K562 (cell line): ENCODE measurements around the gene DAGLA. TPM values are rescaled to one million over a fixed set of nuclear protein-coding genes. Genes with fewer than 3 reads are reported as not detected.
A peak's percentile ranks its signal among the peaks of the same experiment; 100 is the strongest.

ENCODE experiments used
- CREM ChIP-seq: IDR thresholded peaks from 2 replicates; pipeline ENCODE4 v1.6.1; 2014; ENCODE audit warnings: antibody characterized with exemption, low read depth
- ERF ChIP-seq: fragments of 450-650 bp; formaldehyde crosslinking; IDR thresholded peaks from 2 replicates; pipeline ENCODE4 v1.4.0; 2020; ENCODE audit warnings: mild to moderate bottlenecking, mixed read lengths
- ETV5 ChIP-seq: sonication (generic); formaldehyde crosslinking; IDR thresholded peaks from 2 replicates; pipeline ENCODE4 v1.4.0; 2020; ENCODE audit warnings: low read depth, mild to moderate bottlenecking, missing genetic modification reagents
- EZH2 ChIP-seq: IDR thresholded peaks from 2 replicates; pipeline ENCODE4 v1.6.1; 2012; ENCODE audit warnings: low read depth, mild to moderate bottlenecking, inconsistent platforms, low read length, borderline replicate concordance
- FOSL1 ChIP-seq: fragments of 200-800 bp; sonication (Bioruptor generic); conservative IDR thresholded peaks from 2 replicates; pipeline ENCODE4 v1.6.1; 2016; ENCODE audit warnings: missing genetic modification characterization, missing compliant biosample characterization
- HLTF ChIP-seq: fragments of 450-650 bp; IDR thresholded peaks from 2 replicates; pipeline ENCODE4 v1.6.1; 2016
- HMBOX1 ChIP-seq: sonication (generic); IDR thresholded peaks from 2 replicates; pipeline ENCODE4 v1.6.1; 2016
- ILF3 ChIP-seq: fragments of 450-650 bp; IDR thresholded peaks from 2 replicates; pipeline ENCODE4 v1.6.1; 2018; ENCODE audit warnings: antibody characterized with exemption, mild to moderate bottlenecking, moderate library complexity, borderline replicate concordance
- KDM2B ChIP-seq: fragments of 250-450 bp; sonication (Bioruptor Pico); IDR thresholded peaks from 2 replicates; pipeline ENCODE4 v1.8.0; 2021; ENCODE audit warnings: mild to moderate bottlenecking, moderate library complexity
- MAX ChIP-seq: sonication (generic); formaldehyde crosslinking; IDR thresholded peaks from 2 replicates; pipeline ENCODE4 v1.9.0; 2022; ENCODE audit warnings: mild to moderate bottlenecking, missing genetic modification reagents
- MYC ChIP-seq, 2 experiments: fragments of 250-450 bp in 1 of 2; sonication (Bioruptor Pico) in 1 of 2; IDR thresholded peaks; 2 replicates each; pipeline versions ENCODE4 v1.5.1 to v1.6.1; 2012 to 2021; ENCODE audit warnings: low read depth in 2 of 2, borderline replicate concordance in 1 of 2, improper control_type of control experiment in 1 of 2, low read length in 1 of 2, mild to moderate bottlenecking in 1 of 2, moderate library complexity in 1 of 2
- PCBP1 ChIP-seq: fragments of 200-400 bp; formaldehyde crosslinking; IDR thresholded peaks from 2 replicates; pipeline ENCODE4 v1.6.1; 2018; ENCODE audit warnings: mild to moderate bottlenecking, low read depth, low read length; ENCODE audit not compliant: poor library complexity, severe bottlenecking
- PTBP1 ChIP-seq: fragments of 200-400 bp; formaldehyde crosslinking; IDR thresholded peaks from 2 replicates; pipeline ENCODE4 v1.6.1; 2017; ENCODE audit warnings: low read depth, low read length
- RB1 ChIP-seq: fragments of 450-650 bp; IDR thresholded peaks from 2 replicates; pipeline ENCODE4 v1.6.1; 2017; ENCODE audit warnings: low read depth, mild to moderate bottlenecking
- TARDBP ChIP-seq: fragments of 450-650 bp; IDR thresholded peaks from 2 replicates; pipeline ENCODE4 v1.6.1; 2016
- YY1 ChIP-seq, 3 experiments: IDR thresholded peaks; 2 replicates each; pipeline ENCODE4 v1.6.1; 2011; ENCODE audit warnings: low read length in 2 of 3, mild to moderate bottlenecking in 2 of 3, moderate library complexity in 2 of 3, borderline replicate concordance in 1 of 3, control low read depth in 1 of 3, low read depth in 1 of 3; ENCODE audit not compliant: insufficient read depth in 3 of 3, insufficient replicate concordance in 2 of 3, control insufficient read depth in 1 of 3, insufficient read length in 1 of 3; ENCODE audit errors: extremely low read depth in 1 of 3
- ZFP30 ChIP-seq: fragments of 250-450 bp; sonication (Bioruptor Pico); IDR thresholded peaks from 2 replicates; pipeline ENCODE4 v1.8.0; 2022; ENCODE audit warnings: moderate library complexity, mild to moderate bottlenecking, inconsistent platforms, borderline replicate concordance
- ZHX1 ChIP-seq: fragments of 150-350 bp; conservative IDR thresholded peaks from 2 replicates; pipeline ENCODE4 v1.6.1; 2014; ENCODE audit warnings: low read length
- ZKSCAN8 ChIP-seq: fragments of 200-800 bp; sonication (Bioruptor generic); IDR thresholded peaks from 2 replicates; pipeline ENCODE4 v1.6.1; 2016; ENCODE audit warnings: missing genetic modification characterization, missing compliant biosample characterization
- ZNF121 ChIP-seq: sonication (generic); formaldehyde crosslinking; conservative IDR thresholded peaks from 2 replicates; pipeline ENCODE4 v1.8.0; 2022; ENCODE audit warnings: missing genetic modification reagents
- ZNF263 ChIP-seq: sonication (generic); formaldehyde crosslinking; IDR thresholded peaks from 2 replicates; pipeline ENCODE4 v1.8.0; 2022; ENCODE audit warnings: mild to moderate bottlenecking, missing genetic modification reagents, borderline replicate concordance
- ZNF583 ChIP-seq: fragments of 250-450 bp; sonication (Bioruptor Pico); IDR thresholded peaks from 2 replicates; pipeline ENCODE4 v1.4.0; 2020
- ZNF707 ChIP-seq: fragments of 250-450 bp; sonication (Bioruptor Pico); conservative IDR thresholded peaks from 2 replicates; pipeline ENCODE4 v1.8.0; 2022; ENCODE audit warnings: inconsistent platforms, mild to moderate bottlenecking, moderate library complexity
- polyA plus RNA-seq, 8 experiments: library from polyadenylated mRNA; depleted of rRNA in 4 of 8; stranded (reverse) in 5 of 8; unstranded in 3 of 8; fragments of >200 nt; fragmentation: Nextera tagmentation in 2 of 8; fragmentation: Illumina TruSeq in 1 of 8; extraction: Ambion mirVana in 2 of 8; extraction: Trizol in 1 of 8; gene quantifications; 2 replicates each; pipeline versions ENCODE4 v1.2.1 to v1.2.3, GENCODE V29; 2011 to 2014; ENCODE audit warnings: inconsistent platforms in 1 of 8, missing spikeins in 1 of 8
- total RNA-seq, 7 experiments: library from RNA; depleted of rRNA in 6 of 7; stranded (reverse); fragments of >200 nt in 6 of 7; fragmentation: Illumina TruSeq in 2 of 7; extraction: Trizol in 2 of 7; gene quantifications; 2 replicates each; pipeline versions ENCODE4 v1.2.1 to v1.2.3, GENCODE V29; 2011 to 2021; ENCODE audit warnings: low replicate concordance in 1 of 7
- TF ChIP-seq, protein P1 (sequence below): fragments of 450-650 bp; IDR thresholded peaks from 2 replicates; pipeline ENCODE4 v1.6.1; 2016; ENCODE audit warnings: low read depth, mild to moderate bottlenecking, moderate library complexity

Gene DAGLA
- total and polyA plus RNA-seq, 9 of the 15 experiments (the other 6 are each of a cell fraction or from before 2014, with no cell fraction given), result 0.03 to 0.16 (median 0.04) TPM; not detected in 4

DNA sequence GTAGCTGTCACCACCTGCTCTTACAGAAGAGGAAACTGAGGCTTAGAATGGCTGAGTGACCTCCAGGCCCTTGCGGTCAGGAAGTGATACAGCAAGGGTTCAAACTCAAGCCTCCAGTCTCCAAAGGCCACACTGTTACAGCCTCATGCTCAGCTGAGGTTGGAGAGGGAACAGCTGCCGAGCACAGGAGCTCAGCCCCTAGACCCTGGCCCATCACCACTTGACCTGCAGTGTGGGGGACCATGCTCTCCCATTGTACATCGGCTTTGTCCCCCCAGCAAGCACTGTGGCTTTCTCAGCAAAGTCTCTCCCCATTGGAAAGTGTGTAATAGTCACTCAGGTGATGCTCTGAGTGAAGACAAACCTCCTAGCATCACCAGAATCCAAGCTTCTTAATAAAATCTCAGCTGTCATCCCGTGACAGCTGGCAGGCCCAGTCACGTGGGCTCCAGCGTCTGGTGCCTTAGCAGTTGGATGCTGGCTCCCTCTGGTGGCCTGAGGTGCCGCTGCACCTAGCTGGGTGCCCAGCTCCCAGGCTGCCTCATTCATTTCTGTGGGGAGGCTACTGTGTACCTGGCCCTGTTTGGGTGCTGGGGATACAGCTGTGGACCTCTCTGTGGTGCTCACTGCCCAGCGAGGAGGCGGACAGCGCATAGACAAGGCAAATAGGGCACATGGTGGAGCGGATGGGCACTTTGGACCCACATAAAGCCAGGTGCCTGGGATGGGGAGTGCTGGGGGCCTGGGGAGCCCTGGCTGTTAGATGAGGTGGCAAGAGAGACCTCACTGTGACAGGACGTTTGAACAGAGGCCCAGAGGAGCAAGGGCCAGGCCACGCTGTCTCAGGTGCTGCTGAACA is 53.2 kb downstream of the DAGLA start (continued):
- TF ChIP-seq ZNF263 (CRISPR knock-in tag) (no peak), ZNF707 (CRISPR knock-in tag) (no peak), PCBP1 (no peak), HMBOX1 (no peak), ETV5 (CRISPR knock-in tag) (no peak), PTBP1 (no peak), HLTF (no peak), RB1 (peak; percentile 79), ZHX1 (no peak), KDM2B (CRISPR knock-in tag) (no peak), TARDBP (no peak), YY1 (IDR thresholded peaks at IDR 0.05; ENCODE audit: borderline replicate concordance in 1 of 3, control insufficient read depth in 1 of 3, extremely low read depth in 1 of 3, insufficient read depth in 3 of 3, insufficient read length in 1 of 3, insufficient replicate concordance in 2 of 3, low read depth in 1 of 3, low read length in 2 of 3) (peak in 1 of 3 experiments; percentile 37), CREM (peak; percentile 74), ZNF121 (CRISPR knock-in tag) (no peak), MAX (peak; percentile 81), ZKSCAN8 (CRISPR knock-in tag) (no peak), EZH2 (no peak), MYC (IDR thresholded peaks at IDR 0.05; ENCODE audit: low read depth, low read length) (peak; percentile 57; the same call in 1 of the 2 replicates), MYC (CRISPR knock-in tag; IDR thresholded peaks at IDR 0.05; ENCODE audit: borderline replicate concordance, low read depth) (no peak), FOSL1 (tag) (no peak), ILF3 (no peak), ZFP30 (CRISPR knock-in tag) (no peak), ZNF583 (CRISPR knock-in tag) (no peak), ERF (no peak)
- TF ChIP-seq, protein P1, sequence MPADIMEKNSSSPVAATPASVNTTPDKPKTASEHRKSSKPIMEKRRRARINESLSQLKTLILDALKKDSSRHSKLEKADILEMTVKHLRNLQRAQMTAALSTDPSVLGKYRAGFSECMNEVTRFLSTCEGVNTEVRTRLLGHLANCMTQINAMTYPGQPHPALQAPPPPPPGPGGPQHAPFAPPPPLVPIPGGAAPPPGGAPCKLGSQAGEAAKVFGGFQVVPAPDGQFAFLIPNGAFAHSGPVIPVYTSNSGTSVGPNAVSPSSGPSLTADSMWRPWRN, result no peak
